Right cardiac atrium (tissue), 5 donors: ENCODE measurements around the gene AAGAB. TPM values are rescaled to one million over a fixed set of nuclear protein-coding genes. Genes with fewer than 3 reads are reported as not detected.

Experiments used
- ATAC-seq, 2 donors: fragments of 200-7000 bp; cut with Tn5 transposase; one replicate each; pipeline versions ENCODE4 v1.8.0 to v1.9.1; 2020; ENCODE audit warnings: moderate library complexity in 2 of 2, mild to moderate bottlenecking in 1 of 2
- DNase-seq, 3 donors: peaks; one replicate each; pipeline ENCODE4 v3.0.0-alpha.2; 2020
- H3K27ac ChIP-seq: one replicate; pipeline ENCODE4 v1.5.1; 2013; ENCODE audit warnings: mild to moderate bottlenecking, low read length, control low read depth, moderate library complexity
- H3K27me3 ChIP-seq: one replicate; pipeline ENCODE4 v1.6.1; 2013; ENCODE audit not compliant: control insufficient read depth, insufficient read depth
- H3K4me1 ChIP-seq: one replicate; pipeline ENCODE4 v1.6.1; 2013; ENCODE audit warnings: low read length; ENCODE audit not compliant: control insufficient read depth, insufficient read depth
- H3K4me3 ChIP-seq: one replicate; pipeline ENCODE4 v1.5.1; 2013; ENCODE audit warnings: low read length, control low read depth
- H3K9me3 ChIP-seq: one replicate; pipeline ENCODE4 v1.6.1; 2013; ENCODE audit warnings: low read length; ENCODE audit not compliant: control insufficient read depth
- WGBS: extraction: QIAGEN DNeasy Blood & Tissue Kit; methylation state at CpG from one replicate; pipeline ENCODE4 v1.1.7; 2013; 5-methylcytosine and 5-hydroxymethylcytosine counted together
- intact Hi-C, 4 donors: fragments of 100-400 bp; cut with DNase I; formaldehyde crosslinking; loops; one replicate each; pipeline versions ENCODE4 v1.11.0 to v1.14.0; 2022 to 2023
- polyA plus RNA-seq: library from polyadenylated mRNA; stranded (reverse); fragments of 200-250 nt; gene quantifications from one replicate; pipeline ENCODE4 v1.2.3, GENCODE V29; 2013
- total RNA-seq, 4 donors: library from RNA; stranded (reverse); fragmentation: NEBNext Ultra II Directional; extraction: Animal tissue kit (Norgen Biotek cat#: 25700); gene quantifications; one replicate each; pipeline ENCODE4 v1.2.1, GENCODE V29; 2021
- donor health status: healthy with polysubstance abuse.
- donor health status: DM: no; HTN: yes; CAD: no.
- donor health status: DM: no; HTN: no; CAD: no.
- donor health status: DM: no; HTN: yes; CAD: no; lungs with severe emphysema.
- donor health status: DM: yes; HTN: yes; CAD: no.

The AAGAB gene
- total and polyA plus RNA-seq, 5 donors = 9.3 to 34.1 (median 20.7) TPM

- 90% methylated on average over 12 of the region's 12 CpGs for WGBS
- peaks cover 4% of the 10 kb centered on the region for H3K4me1 ChIP-seq
Measured at GRCh38 chr15:67170143-67170925, 84.1 kb downstream of the AAGAB start.

DNA sequence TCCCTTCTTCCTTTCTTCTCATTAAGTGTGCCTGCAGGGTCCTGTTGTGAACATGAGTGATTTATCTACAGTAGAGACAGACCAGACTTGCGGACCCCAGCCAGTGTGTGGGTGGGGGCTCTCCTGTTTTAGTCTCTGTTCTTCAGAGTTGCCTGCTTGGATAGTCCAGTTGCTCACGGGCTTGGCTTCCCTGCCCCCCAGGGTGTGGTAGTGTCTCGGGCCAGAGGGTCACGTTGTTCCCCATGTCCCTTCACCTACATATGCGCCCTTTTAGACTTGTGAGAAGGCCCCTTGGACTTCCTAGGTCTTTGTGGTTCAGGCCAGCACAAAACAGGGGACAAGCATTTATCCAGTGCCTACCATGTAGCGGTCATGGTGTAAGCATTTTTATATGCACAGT, 85.8 kb downstream of the AAGAB start:
- no peaks in the 10 kb centered on the region for H3K27me3 ChIP-seq
- 80% methylated on average over 6 of the region's 6 CpGs for WGBS
- no peak for DNase-seq
- intact Hi-C loops = loop anchor here in 1 of 4 donors (10.0 kb wide), 1 partner anchor 64 kb away; no protein-coding TSS in a partner anchor
- no peak overlapping the region for H3K4me3 ChIP-seq
- no peak for ATAC-seq
- no peaks in the 10 kb centered on the region for H3K9me3 ChIP-seq
- peaks cover 7% of the 10 kb centered on the region for H3K4me1 ChIP-seq
- H3K27ac ChIP-seq = peak overlapping the region; percentile 10

More at GRCh38 chr15:67170143-67170925, 84.1 kb downstream of the AAGAB start:
- no peaks in the 10 kb centered on the region for H3K9me3 ChIP-seq
- ATAC-seq (no peak), DNase-seq (peak in 1 of 3 donors; percentile 60)
- no peak overlapping the region for H3K4me3 ChIP-seq
- intact Hi-C loops = no loop called here
- H3K27ac ChIP-seq = no peak overlapping the region
- H3K27me3 ChIP-seq = no peaks in the 10 kb centered on the region

DNA sequence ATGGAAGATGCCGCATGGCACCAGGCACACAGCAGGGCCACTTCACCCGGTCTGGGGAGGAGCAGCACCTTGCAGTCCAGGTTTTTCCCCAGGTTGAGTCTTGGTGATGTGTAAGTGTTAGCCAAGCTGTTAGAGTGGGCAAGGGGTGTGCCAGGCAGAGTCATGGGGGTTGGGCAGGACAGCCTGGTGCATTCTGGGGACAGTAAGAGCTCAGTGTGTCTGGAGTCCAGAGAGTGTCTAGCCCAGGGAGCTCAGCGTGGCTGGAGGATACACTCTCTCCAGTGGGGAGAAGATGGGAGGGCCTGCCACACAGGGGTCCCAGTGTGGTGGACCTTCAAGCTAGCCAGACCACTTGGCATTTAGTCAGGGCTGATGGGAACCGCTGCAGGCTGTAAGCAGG, 87.4 kb downstream of the AAGAB start:
- H3K9me3 ChIP-seq = no peaks in the 10 kb centered on the region

GRCh38 chr15:67166280-67167009, 88.0 kb downstream of the AAGAB start:
- peak in 1 of 3 donors; percentile 19 for DNase-seq
- ATAC-seq = no peak
- H3K4me3 ChIP-seq = no peak overlapping the region
- no peaks in the 10 kb centered on the region for H3K27me3 ChIP-seq
- WGBS = 83% methylated on average over 13 of the region's 13 CpGs
- H3K27ac ChIP-seq = no peak overlapping the region
- H3K9me3 ChIP-seq = no peaks in the 10 kb centered on the region
- intact Hi-C loops = loop anchor here in 1 of 4 donors (10.0 kb wide), 1 partner anchor 62 kb away; no protein-coding TSS in a partner anchor
- peaks cover 15% of the 10 kb centered on the region for H3K4me1 ChIP-seq

More for the DNA sequence above, 87.4 kb downstream of the AAGAB start:
- ATAC-seq (no peak), DNase-seq (peak in 1 of 3 donors; percentile 35)
- WGBS = 82% methylated on average over 4 of the region's 4 CpGs
- Histone ChIP-seq H3K4me3 (no peak overlapping the region), H3K27me3 (no peaks in the 10 kb centered on the region), H3K4me1 (peaks cover 10% of the 10 kb centered on the region), H3K27ac (no peak overlapping the region)
- intact Hi-C loops = loop anchor here in 1 of 4 donors (10.0 kb wide), 1 partner anchor 62 kb away; no protein-coding TSS in a partner anchor

DNA sequence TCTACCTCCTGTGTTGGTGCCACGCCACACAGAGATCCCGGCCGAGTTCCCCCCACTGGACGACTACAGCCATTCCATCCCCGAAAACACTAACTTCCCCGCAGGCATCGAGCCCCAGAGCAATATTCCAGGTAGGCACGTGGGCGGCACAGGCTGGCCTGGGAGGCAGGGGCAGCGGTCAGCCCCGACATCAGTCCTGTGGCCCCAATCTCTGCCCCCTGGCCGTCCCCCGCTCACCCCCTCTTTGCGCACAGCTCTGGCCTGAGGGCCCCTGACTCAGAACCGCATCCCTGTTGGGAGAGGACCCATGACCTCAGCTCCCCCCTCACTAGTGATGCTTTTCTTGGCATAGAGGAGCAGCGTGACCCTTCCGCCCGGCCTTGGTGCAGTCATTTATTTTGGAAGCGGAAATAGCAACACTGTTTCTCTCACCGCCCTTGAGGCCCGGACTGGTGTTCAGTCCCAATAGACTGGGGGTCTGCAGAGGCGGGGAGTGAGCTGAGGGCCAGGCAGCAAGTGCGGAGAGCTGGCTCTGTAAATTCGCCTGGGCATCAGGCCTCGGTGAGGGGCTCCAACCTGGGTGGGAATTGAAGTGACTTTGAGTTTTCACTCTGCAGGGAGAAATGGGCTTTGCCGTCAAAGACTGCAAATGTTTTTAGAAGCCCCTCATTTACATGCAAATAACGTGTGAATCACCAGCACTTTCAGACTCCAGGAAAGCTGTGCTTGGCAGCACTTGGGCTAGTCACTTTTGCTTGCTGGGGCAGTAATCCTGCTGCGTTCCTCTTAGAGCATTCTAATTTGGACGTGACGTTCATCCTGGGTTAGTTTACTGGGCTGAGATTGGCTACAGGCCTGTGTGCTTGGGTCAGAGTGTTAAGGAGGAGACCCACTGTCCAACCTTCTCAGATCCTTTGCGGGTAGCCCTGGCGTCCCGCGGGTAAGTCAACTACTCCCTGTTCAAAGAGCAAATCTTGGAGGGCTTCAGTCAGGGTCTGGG, 88.9 kb downstream of the AAGAB start:
- Histone ChIP-seq H3K27me3 (no peaks in the 10 kb centered on the region), H3K4me3 (no peak overlapping the region), H3K9me3 (no peaks in the 10 kb centered on the region), H3K4me1 (peaks cover 15% of the 10 kb centered on the region), H3K27ac (peak overlapping the region; percentile 53)
- ATAC-seq (peak; percentile 83 to 88), DNase-seq (peak; percentile 75 to 85 (median 85))
- WGBS = 62% methylated on average over 34 of the region's 34 CpGs
- intact Hi-C loops = loop anchor here in 1 of 4 donors (10.0 kb wide), 1 partner anchor 61 kb away; no protein-coding TSS in a partner anchor

DNA sequence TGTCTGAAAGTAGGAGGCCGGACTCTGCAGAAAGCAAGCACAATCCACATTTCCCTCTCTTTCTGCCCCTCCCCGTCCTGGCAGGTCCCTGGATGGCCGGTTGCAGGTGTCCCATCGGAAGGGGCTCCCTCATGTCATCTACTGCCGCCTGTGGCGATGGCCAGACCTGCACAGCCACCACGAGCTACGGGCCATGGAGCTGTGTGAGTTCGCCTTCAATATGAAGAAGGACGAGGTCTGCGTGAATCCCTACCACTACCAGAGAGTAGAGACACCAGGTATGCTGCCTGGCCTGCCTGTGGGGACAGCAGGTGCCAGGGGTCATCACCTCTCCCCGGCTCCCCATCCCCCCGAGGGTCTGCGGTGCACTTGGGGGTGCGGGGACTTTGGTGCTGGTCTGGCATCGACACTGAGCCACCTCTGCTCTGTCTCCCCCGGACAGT, 89.6 kb downstream of the AAGAB start:
- peak overlapping the region; percentile 10 for H3K27ac ChIP-seq
- WGBS = 64% methylated on average over 17 of the region's 17 CpGs
- peak; percentile 18 to 31 for ATAC-seq
- peak in 1 of 3 donors; percentile 70 for DNase-seq
- no peaks in the 10 kb centered on the region for H3K27me3 ChIP-seq
- intact Hi-C loops = loop anchor here in 1 of 4 donors (10.0 kb wide), 1 partner anchor 60 kb away; no protein-coding TSS in a partner anchor
- peaks cover 15% of the 10 kb centered on the region for H3K4me1 ChIP-seq
- no peak overlapping the region for H3K4me3 ChIP-seq
- H3K9me3 ChIP-seq = no peaks in the 10 kb centered on the region

DNA sequence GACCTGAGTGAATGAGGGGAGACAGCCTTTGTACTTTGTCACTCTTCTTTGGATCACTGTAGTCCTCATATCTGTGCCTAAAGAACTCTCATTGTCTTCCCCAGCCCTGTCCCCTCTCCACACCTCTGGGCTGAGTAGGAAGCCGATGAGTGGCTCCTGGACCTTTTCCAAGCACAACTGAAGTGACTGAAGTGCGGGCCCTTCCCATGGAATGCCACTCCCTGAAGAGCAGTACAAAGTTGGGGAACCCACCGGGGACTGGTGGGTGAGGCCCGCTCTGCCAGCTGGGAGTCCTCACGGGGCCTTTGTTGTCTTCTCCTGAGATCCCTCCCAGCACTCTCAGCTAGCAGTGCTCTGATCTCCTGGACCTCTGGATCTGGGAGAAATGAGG, 90.1 kb downstream of the AAGAB start:
- H3K4me1 ChIP-seq = peaks cover 15% of the 10 kb centered on the region
- ATAC-seq = peak; percentile 59 to 67
- peak; percentile 51 to 76 (median 71) for DNase-seq
- no peaks in the 10 kb centered on the region for H3K9me3 ChIP-seq
- peak overlapping the region; percentile 10 for H3K27ac ChIP-seq
- H3K27me3 ChIP-seq = no peaks in the 10 kb centered on the region
- intact Hi-C loops = loop anchor here in 1 of 4 donors (10.0 kb wide), 1 partner anchor 60 kb away; no protein-coding TSS in a partner anchor
- WGBS = 41% methylated on average over 5 of the region's 5 CpGs
- H3K4me3 ChIP-seq = no peak overlapping the region

GRCh38 chr15:67163180-67163579, 91.3 kb downstream of the AAGAB start:
- no peaks in the 10 kb centered on the region for H3K9me3 ChIP-seq
- ATAC-seq (no peak), DNase-seq (peak in 1 of 3 donors; percentile 14)
- peaks cover 21% of the 10 kb centered on the region for H3K4me1 ChIP-seq
- intact Hi-C loops = loop anchor here in 1 of 4 donors (10.0 kb wide), 1 partner anchor 58 kb away; no protein-coding TSS in a partner anchor
- 98% methylated on average over 6 of the region's 6 CpGs for WGBS
- no peak overlapping the region for H3K27ac ChIP-seq
- no peaks in the 10 kb centered on the region for H3K27me3 ChIP-seq
- no peak overlapping the region for H3K4me3 ChIP-seq

- peak in 1 of 3 donors; percentile 47 for DNase-seq
- Histone ChIP-seq H3K4me1 (peaks cover 24% of the 10 kb centered on the region), H3K9me3 (no peaks in the 10 kb centered on the region), H3K4me3 (no peak overlapping the region), H3K27me3 (no peaks in the 10 kb centered on the region), H3K27ac (no peak overlapping the region)
- 73% methylated on average over 4 of the region's 4 CpGs for WGBS
- intact Hi-C loops = loop anchor here in 1 of 4 donors (10.0 kb wide), 1 partner anchor 57 kb away; no protein-coding TSS in a partner anchor
- no peak for ATAC-seq
Measured at GRCh38 chr15:67161881-67162280, 92.6 kb downstream of the AAGAB start.

DNA sequence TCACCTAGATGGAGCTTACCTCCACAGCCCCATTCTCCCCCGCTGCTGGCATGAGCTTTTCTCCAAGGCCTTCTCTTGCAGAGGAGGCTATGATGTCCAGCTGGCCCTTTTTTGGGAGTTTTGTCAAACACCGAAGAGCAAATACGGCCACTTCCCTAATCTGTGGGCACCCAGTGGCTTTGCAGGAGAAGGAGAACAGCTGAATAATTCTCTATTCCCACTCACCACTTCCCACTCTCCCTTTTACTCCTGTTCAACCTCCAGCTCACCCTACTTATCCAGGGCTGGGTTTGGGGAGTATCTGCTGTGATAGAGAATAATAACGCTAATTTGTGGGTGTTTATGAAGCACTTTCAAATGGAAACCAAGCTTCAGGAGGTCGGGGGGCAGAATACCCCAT, 93.0 kb downstream of the AAGAB start:
- ATAC-seq = no peak
- 86% methylated on average over 5 of the region's 5 CpGs for WGBS

More for the DNA sequence above, 93.0 kb downstream of the AAGAB start:
- no peak for DNase-seq
- Histone ChIP-seq H3K4me1 (peaks cover 24% of the 10 kb centered on the region), H3K9me3 (no peaks in the 10 kb centered on the region), H3K27ac (no peak overlapping the region), H3K27me3 (no peaks in the 10 kb centered on the region), H3K4me3 (no peak overlapping the region)
- intact Hi-C loops = loop anchor here in 1 of 4 donors (10.0 kb wide), 1 partner anchor 57 kb away; no protein-coding TSS in a partner anchor
